Left ventricle myocardium superior (tissue), 1 donor: ENCODE results near the gene NLN. TPM values are rescaled to one million over a fixed set of nuclear protein-coding genes. Genes with fewer than 3 reads are reported as not detected.
"Not testable (repeated sequence)": the region's sequence is repeated elsewhere in the genome, so short reads cannot be mapped to it uniquely, and the experiment has no call there.

Source experiments
- ATAC-seq: fragments of 200-7000 bp; cut with Tn5 transposase; one replicate; pipeline ENCODE4 v1.9.1; 2020; ENCODE audit warnings: mild to moderate bottlenecking, moderate library complexity
- DNase-seq: peaks from one replicate; pipeline ENCODE4 v3.0.0-alpha.2; 2020
- intact Hi-C: fragments of 100-400 bp; cut with micrococcal nuclease; formaldehyde crosslinking; loops from one replicate; pipeline ENCODE4 v1.11.0; 2022
- total RNA-seq: library from RNA; stranded (reverse); fragmentation: NEBNext Ultra II Directional; extraction: Animal tissue kit (Norgen Biotek cat#: 25700); gene quantifications from one replicate; pipeline ENCODE4 v1.2.1, GENCODE V29; 2021
- donor health status: DM: no; HTN: yes; CAD: no; lungs with severe emphysema.

The NLN gene
- total RNA-seq, 1 donor from 2014 or later: 14.1 TPM

- ATAC-seq, DNase-seq, intact Hi-C loops: not testable (repeated sequence)
These were observed 127.9 kb downstream of the NLN start for GRCh38 chr5:65849918-65850317.

DNA sequence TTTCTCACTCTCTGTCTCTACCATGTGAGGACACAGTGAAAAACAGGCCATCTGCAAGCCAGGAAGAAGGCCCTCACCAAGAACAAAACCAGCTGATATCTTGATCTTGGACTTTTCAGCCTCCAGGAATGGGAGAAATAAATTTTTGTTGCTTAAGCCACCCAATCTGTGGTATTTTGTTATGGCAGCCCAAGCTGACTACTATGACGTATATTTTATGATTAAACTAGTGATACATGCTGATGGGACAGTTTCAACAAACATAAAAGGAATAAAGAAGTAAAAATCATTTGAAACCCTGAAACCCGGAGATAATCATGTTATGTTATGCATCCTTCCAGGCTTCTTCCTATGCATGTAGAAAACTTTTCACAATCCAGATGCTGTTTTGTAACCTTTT is 132.9 kb downstream of the NLN start:
- DNase-seq (no peak), ATAC-seq (no peak)
- intact Hi-C loops: no loop called here

DNA sequence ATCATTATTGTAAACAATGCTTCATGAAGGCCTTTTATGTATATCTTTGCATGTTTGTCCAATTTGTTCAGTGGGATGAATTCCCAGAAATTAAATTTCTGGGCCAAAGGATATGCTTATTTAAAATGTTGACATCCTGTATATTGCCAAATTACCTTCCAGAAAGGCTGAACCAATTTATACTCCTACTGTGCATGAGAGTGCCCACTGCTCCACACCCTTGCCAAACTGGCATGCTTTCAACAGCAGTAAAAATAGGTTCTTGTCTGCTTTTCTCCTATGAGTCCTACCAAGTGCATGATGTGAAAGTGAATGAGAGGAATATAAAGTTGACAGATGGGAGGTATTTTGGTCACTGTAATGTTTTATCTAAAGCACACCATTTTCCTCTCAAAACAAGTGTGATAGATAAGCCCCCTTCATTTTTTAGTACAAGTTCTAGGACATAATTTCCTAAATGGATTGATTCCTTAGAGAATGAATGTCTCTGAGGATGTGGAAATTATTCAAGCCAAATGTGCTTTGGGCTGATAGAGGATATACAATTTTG is 133.8 kb downstream of the NLN start:
- DNase-seq: no peak
- ATAC-seq: peak; percentile 61
- intact Hi-C loops: no loop called here

DNA sequence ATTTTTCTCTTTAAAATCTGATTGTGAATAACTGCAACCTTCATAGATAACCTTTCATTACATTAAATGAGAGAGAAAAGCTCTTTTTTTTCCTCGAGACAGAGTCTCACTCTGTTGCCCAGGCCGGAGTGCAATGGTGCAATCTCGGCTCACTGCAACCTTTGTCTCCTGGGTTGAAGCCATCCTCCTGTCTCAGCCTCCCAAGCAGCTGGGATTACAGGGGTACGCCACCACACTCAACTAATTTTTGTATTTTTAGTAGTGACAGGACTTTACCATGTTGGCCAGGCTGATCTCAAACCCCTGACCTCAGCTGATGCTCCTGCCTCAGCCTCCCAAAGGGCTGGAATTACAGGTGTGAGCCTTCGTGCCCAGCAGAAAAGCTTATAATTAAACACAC is 134.5 kb downstream of the NLN start:
- DNase-seq: no peak
- intact Hi-C loops: no loop called here
- no peak for ATAC-seq

DNA sequence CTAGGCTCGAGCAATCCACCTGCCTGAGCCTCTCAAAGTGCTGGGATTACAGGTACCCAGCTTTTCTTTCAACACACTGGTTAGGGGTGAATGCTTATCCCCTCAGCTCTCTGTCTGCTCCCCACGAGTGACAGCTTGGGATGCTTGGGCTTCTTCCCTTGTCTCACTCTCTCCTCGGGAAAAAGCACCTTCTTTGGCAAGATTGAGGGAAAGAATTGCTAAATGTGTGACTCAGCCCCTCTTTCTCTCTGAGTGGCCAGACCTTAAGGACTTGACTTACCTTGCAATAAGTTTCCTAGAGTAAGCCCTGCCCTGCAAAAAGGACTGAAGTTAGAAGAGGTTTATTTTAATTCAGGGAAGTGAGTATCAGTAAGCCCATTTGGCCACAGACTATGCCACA is 136.3 kb downstream of the NLN start:
- intact Hi-C loops: no loop called here
- ATAC-seq (no peak), DNase-seq (no peak)

DNA sequence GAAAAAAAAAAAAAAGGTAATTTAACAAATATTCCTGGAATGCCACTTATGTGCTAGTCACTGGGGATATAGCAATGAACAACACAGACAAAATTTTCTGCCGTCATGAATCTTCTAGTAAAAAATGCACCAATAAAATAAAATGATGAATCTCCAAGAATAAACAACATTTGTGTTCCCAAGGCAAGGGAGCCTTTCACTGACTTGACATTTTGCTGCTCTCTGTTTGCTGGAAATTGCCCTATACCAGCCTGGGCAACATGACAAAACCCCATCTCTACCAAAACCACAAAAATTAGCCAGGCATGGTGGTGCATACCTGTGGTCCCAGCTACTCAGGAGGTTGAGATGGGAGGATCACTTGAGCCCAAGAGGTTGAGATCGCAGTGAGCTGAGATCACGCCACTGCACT is 139.8 kb downstream of the NLN start:
- DNase-seq (no peak), ATAC-seq (no peak)
- intact Hi-C loops: no loop called here

DNA sequence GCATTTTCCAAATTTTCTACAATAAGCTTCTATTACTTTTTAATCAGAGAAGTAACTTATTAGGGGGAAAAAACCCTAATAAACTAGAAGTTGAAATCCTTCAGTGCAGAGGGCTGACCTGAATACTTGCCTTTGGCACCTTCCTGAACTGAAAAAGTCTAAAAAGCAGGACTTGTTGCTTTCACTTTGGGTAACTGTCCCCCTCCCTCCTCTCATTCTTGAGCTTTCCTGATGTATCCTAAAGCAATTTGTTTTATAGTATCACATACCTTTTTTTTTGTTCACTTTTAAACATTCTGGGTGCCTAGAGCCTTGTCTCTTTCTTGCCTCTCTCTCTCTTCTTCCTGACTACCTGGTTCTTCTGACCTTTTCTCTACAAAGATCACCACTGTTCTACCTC is 140.4 kb downstream of the NLN start:
- DNase-seq (no peak), ATAC-seq (no peak)
- intact Hi-C loops: no loop called here

DNA sequence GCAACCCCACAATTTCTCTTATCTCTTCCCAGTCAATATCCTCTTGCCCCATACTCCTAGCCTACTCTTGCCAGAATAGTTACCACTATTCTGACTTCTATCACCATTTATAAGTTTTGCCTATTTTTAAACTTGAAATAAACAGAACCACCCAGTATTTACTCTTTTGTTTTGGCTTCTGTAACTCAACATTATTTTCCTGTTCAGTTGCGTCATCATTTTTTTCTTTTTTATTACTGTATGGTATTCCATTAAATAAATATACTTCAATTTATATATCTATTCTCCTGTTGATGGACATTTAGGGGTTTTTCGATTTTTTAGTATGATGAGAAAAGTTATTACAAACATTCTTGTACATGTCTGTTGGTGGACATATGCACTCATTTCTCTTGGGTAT is 141.7 kb downstream of the NLN start:
- ATAC-seq: no peak
- no peak for DNase-seq
- intact Hi-C loops: no loop called here

DNA sequence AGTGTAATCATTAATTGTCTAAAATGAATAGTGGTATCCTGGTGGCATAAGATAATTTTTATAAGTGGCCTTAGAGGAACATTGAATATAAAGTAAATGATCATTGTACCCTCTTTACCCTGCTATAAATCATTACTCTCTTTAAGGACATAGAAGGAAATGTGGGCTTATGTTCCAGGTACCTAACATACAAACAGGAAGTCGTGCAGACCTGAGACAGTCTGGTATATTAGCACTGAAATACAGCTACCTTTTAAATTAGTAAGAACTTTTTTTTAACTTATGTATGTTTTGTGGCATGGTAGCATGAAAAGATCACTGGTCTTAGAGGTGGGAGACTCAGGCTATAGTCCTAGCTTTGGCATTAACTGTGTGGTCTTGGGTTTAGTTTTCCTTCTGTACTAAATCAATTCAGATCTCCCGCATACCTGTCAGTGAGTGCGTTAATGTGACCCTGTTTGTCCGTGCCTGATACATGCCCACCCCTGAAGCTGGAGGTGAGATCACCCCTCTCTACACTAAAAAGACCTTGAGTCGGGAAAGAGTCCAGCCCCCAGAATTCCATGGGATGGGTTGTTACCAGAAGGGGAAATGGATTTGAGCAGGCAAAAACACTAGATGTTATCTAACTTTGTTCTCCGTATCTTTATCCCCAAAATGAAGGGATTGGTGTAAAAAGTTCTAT is 145.0 kb downstream of the NLN start:
- ATAC-seq (no peak), DNase-seq (no peak)
- intact Hi-C loops: no loop called here

DNA sequence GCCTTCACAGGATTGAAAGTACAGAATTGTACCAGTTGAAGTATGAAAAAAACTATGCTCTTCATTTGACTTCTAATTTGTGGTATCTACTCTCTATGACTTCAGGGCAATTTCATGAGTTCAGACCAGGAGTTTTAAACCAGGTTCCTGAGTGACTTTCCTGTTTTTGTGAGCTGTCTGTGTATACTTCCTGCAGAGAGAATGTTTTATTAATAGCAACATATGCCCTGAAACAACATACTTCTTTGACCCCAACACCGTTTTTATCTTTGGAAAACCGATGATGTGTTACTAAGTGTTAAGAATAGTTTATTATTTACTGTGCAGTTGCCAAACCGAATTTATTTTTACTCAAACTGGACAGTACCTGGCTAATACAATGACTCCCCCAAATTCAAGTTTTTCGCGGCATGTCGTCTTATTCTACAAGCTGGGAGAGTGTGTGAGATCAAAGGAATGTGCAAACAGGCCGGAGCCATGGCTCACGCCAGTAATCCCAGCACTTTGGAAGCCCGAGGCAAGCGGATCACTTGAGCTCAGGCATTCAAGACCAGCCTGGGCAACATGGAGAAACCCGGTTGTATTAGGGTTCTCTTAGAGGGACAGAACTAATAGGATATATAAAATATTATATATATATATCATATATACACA is 145.7 kb downstream of the NLN start:
- DNase-seq: no peak
- ATAC-seq: no peak
- intact Hi-C loops: no loop called here

- intact Hi-C loops: no loop called here
- ATAC-seq: no peak
- DNase-seq: no peak
These were observed 146.5 kb downstream of the NLN start for GRCh38 chr5:65868509-65868908.

GRCh38 chr5:65871182-65871581 is 149.2 kb downstream of the NLN start:
- ATAC-seq: no peak
- intact Hi-C loops: no loop called here

DNA sequence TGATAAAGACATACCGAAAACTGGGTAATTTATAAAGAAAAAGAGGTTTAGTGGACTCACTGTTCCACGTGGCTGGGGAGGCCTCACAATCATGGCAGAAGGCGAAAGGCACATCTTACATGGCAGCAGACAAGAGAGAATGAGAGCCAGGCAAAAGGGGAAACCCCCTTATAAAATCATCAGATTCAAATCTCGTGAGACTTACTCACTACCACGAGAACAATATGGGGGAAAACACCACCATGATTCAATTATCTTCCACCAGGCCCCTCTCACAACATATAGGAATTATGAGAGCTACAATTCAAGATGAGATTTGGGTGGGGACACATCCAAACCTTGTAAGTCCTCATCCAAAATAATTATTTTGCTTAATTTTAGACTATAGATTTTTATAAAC is 149.8 kb downstream of the NLN start:
- intact Hi-C loops, ATAC-seq, DNase-seq: not testable (repeated sequence)

More at GRCh38 chr5:65871182-65871581, 149.2 kb downstream of the NLN start:
- no peak for DNase-seq

DNA sequence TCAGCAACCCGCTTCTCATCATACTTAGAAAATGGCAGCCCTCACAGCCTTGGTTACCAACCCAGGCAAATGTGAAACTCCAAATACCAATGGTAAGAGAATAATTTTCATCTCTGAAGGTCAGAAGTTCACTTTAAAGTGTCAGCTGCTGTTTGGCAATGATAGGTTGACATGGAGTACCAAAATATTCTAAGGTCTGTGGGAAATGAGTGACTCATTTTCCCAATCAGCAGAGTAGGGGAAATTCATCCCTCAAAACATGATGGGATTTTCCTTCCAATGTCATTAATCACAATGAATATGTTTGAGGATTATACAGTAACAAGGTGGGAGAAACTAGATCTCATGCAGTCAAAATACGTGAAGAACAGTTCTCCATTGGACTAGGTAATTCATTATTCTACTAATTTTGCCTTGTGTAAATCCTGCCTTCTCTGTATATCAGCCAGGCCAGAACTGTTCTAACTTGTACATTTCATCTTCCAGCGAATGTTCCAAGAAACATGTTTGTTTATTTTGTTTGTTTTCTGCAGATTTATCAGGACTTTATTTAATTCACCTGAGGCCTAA is 151.3 kb downstream of the NLN start:
- ATAC-seq: no peak
- intact Hi-C loops: no loop called here
- no peak for DNase-seq

- intact Hi-C loops: no loop called here
- DNase-seq (no peak), ATAC-seq (no peak)
These were observed 152.2 kb downstream of the NLN start for GRCh38 chr5:65874241-65874640.

DNA sequence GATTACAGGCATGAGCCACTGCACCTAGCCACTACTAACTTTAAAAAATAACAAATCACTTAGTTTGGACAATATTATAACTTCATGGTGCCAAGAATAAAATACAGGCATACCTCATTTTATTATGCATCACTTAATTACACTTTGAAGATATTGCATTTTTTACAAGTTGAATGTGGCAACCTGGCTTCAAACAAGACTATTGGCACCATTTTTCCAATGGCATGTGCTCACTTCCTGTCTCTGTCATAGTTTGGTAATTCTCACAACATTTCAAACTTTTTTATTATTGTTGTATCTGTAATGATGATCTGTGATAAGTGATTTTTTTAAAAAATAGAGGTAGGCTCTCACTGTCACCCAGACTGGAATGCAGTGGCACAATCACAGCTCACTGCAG is 154.5 kb downstream of the NLN start:
- ATAC-seq: no peak
- intact Hi-C loops: no loop called here
- DNase-seq: no peak

- no peak for ATAC-seq
- intact Hi-C loops: no loop called here
- no peak for DNase-seq
These were observed 155.0 kb downstream of the NLN start for GRCh38 chr5:65876970-65877369.
